Loucy (cell line): ENCODE results near the gene ADCY10.

ENCODE experiments used
- CTCF ChIP-seq: fragments of 200-600 bp; sonication (generic); conservative IDR thresholded peaks from 2 replicates; pipeline ENCODE4 v1.5.1; 2014; ENCODE audit warnings: mild to moderate bottlenecking, antibody characterized with exemption, low read length
- EZH2phosphoT487 ChIP-seq: fragments of 200-600 bp; IDR thresholded peaks from 2 replicates; pipeline ENCODE4 v1.6.1; 2018; ENCODE audit warnings: antibody characterized with exemption, mild to moderate bottlenecking, moderate library complexity, borderline replicate concordance

DNA sequence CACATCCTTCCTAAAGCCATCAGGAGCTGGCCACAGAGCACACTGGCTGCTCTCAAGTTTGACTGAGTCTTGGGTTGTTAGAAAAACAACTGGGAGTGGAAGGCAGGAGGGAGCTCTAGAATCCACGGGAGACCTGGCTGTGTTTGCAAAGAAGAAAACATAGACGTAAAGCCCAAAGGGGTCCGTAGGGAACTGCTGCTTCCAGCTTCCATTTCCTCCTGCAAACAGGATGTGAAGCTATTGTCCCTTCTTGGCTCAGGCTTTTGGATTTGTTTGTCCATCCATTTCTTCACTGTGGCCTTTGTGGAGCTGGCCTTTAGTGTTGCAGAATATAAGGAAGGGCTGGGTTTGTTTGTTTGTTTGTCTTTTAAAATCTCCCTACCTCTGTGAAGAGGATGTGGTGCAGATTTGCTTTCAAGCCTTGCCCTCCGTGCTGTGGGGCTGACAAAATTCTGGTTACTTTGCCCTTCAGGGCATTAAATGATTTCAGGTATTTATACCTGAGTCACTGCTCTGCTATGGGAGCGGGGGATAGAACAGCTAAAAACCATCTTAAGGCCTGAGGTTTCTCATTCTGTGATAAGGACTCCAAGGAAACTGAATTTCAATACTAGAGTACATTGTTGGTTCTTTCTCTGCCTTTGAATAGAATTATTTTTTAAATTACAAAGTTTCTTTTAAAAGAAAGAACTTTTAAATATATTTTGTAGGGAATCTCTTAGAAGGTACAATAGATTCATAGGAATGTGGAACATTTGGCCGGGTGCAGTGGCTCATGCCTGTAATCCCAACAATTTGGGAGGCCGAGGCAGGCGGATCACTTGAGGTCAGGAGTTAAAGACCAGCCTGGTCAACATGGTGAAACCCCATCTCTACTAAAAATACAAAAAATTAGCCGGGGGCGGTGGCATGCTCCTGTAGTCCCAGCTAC is 117.9 kb downstream of the ADCY10 start:
- no peak for TF ChIP-seq CTCF
- TF ChIP-seq EZH2phosphoT487: no peak
